ENCODE data around the gene POTEI. TPM values are rescaled to one million over a fixed set of nuclear protein-coding genes. Genes with fewer than 3 reads are reported as not detected.
A peak's percentile ranks its signal among the peaks of the same experiment; 100 is the strongest.
"Not testable (repeated sequence)": the region's sequence is repeated elsewhere in the genome, so short reads cannot be mapped to it uniquely, and the experiment has no call there.

POTEI gene
- total and polyA plus RNA-seq, 5 experiments from 2014 or later: not detected

DNA sequence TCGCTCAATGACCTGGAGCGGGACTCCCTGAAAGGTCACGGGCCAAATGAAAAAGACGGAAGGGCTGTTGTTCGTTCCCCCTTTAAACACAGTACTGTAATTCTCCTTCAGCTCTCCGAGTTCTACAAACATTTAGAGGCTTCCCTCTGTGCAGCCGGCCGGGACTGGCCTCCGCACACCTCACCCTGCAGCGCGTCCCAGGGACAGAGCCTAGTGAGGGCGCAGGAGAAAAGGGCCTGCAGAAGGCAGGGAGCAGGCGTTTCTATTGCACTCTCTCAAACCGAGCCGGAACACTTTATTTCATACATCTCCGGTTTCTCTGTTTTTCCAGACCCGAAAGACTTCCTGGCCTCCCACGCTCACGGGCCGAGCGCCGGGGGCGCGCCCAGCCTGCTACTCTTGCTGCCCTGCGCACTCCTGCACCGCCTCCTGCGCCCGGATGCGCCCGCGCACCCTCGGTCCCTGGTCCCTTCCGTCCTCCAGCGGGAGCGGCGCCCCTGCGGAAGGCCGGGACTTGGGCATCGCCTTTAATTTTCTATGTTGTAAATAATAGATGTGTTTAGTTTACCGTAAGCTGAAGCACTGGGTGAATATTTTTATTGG, 18.3 kb upstream of the POTEI start:
- H3K4me1 Mint-ChIP-seq, H3K27me3 Mint-ChIP-seq, POLR2A ChIA-PET, DNase-seq, ATAC-seq, H3K9me3 Mint-ChIP-seq, H3K36me3 Mint-ChIP-seq, H3K4me3 Mint-ChIP-seq, H3K27ac Mint-ChIP-seq: not testable (repeated sequence)

GRCh38 chr2:130522390-130522789, 13.3 kb upstream of the POTEI start:
- H3K36me3 Mint-ChIP-seq, POLR2A ChIA-PET, H3K27ac Mint-ChIP-seq, H3K27me3 Mint-ChIP-seq, H3K4me1 Mint-ChIP-seq, H3K9me3 Mint-ChIP-seq, H3K4me3 Mint-ChIP-seq, DNase-seq, ATAC-seq: not testable (repeated sequence)

- H3K4me1 Mint-ChIP-seq, H3K4me3 Mint-ChIP-seq, ATAC-seq, H3K36me3 Mint-ChIP-seq, H3K9me3 Mint-ChIP-seq, H3K27me3 Mint-ChIP-seq, POLR2A ChIA-PET, H3K27ac Mint-ChIP-seq, DNase-seq: not testable (repeated sequence)
Observed at GRCh38 chr2:130520992-130521391, 11.9 kb upstream of the POTEI start, which contains the start of gene CFC1B. TSS of gene CFC1B (plus strand) at chr2:130521222. CDS start at chr2:130521485, 263 bp downstream.

GRCh38 chr2:130518516-130519106, 9.5 kb upstream of the POTEI start:
- DNase-seq, H3K9me3 Mint-ChIP-seq, ATAC-seq, H3K27me3 Mint-ChIP-seq, POLR2A ChIA-PET, H3K4me3 Mint-ChIP-seq, H3K4me1 Mint-ChIP-seq, H3K36me3 Mint-ChIP-seq, H3K27ac Mint-ChIP-seq: not testable (repeated sequence)

- POLR2A ChIA-PET, H3K36me3 Mint-ChIP-seq, DNase-seq, H3K4me1 Mint-ChIP-seq, H3K27me3 Mint-ChIP-seq, ATAC-seq, H3K4me3 Mint-ChIP-seq, H3K27ac Mint-ChIP-seq, H3K9me3 Mint-ChIP-seq: not testable (repeated sequence)
Observed at GRCh38 chr2:130511747-130512451, 2.8 kb upstream of the POTEI start.

DNA sequence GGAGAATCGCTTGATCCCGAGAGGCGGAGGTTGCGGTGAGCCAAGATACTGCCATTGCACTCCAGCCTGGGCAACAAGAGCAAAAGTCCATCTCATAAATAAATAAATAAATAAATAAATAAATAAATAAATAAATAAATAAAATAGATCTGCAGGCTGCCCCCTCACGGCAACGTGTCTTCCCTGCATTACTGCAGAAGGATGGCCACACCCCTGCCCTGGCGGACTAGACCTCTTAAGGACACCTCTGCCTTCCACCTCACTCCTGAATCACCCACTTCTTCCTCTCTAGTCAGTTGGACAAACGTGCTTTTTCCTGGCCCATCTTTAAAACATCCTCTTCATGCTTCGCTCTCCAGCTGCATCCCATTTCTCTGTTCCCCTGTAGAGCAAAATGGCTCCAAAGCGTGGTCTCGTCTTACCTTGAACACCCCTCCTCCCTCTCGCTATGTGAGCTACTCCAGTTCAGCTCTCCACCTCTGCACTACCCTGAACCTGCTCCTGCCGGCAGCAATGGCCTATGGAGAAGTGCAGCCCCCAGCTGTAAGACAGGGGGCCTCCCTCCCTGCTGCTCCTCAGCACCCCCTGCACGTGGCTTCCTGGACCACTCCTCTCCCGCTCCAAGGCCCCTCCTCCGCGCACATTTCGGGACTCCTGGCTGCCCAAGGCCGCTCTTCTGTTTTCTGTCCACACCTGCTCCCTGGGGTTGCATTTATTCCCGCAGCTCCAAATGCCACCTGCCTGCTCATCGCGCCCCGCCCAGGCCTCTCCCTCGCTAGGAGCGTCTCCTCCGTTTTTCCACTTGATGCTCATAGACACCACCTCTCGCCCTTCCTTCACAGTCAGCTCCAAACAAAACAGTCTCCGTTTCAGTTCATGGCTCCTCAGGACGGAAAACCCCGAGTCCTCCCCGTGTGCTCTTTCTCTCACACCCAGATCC, 1.9 kb upstream of the POTEI start:
- POLR2A ChIA-PET, H3K4me3 Mint-ChIP-seq, ATAC-seq, H3K9me3 Mint-ChIP-seq, H3K4me1 Mint-ChIP-seq, H3K27me3 Mint-ChIP-seq, H3K36me3 Mint-ChIP-seq, DNase-seq, H3K27ac Mint-ChIP-seq: not testable (repeated sequence)

- H3K4me3 Mint-ChIP-seq, H3K27me3 Mint-ChIP-seq, ATAC-seq, H3K4me1 Mint-ChIP-seq, H3K36me3 Mint-ChIP-seq, DNase-seq, POLR2A ChIA-PET, H3K27ac Mint-ChIP-seq, H3K9me3 Mint-ChIP-seq: not testable (repeated sequence)
Observed at GRCh38 chr2:130491073-130491472, 18.1 kb downstream of the POTEI start.

- H3K9me3 Mint-ChIP-seq, H3K36me3 Mint-ChIP-seq, H3K27ac Mint-ChIP-seq, ATAC-seq, H3K27me3 Mint-ChIP-seq, H3K4me3 Mint-ChIP-seq, POLR2A ChIA-PET, H3K4me1 Mint-ChIP-seq: not testable (repeated sequence)
- DNase-seq: peak in 1 of 10 donors; percentile 42
Observed at GRCh38 chr2:130455413-130455812, 53.7 kb downstream of the POTEI start.

- POLR2A ChIA-PET, H3K36me3 Mint-ChIP-seq, H3K9me3 Mint-ChIP-seq, ATAC-seq, H3K4me1 Mint-ChIP-seq, H3K4me3 Mint-ChIP-seq, H3K27me3 Mint-ChIP-seq, DNase-seq, H3K27ac Mint-ChIP-seq: not testable (repeated sequence)
Observed at GRCh38 chr2:130454712-130455083, 54.4 kb downstream of the POTEI start.

GRCh38 chr2:130453955-130454711, 55.0 kb downstream of the POTEI start:
- ATAC-seq, POLR2A ChIA-PET, H3K27ac Mint-ChIP-seq, H3K36me3 Mint-ChIP-seq, H3K27me3 Mint-ChIP-seq, H3K4me3 Mint-ChIP-seq, DNase-seq, H3K9me3 Mint-ChIP-seq, H3K4me1 Mint-ChIP-seq: not testable (repeated sequence)

DNA sequence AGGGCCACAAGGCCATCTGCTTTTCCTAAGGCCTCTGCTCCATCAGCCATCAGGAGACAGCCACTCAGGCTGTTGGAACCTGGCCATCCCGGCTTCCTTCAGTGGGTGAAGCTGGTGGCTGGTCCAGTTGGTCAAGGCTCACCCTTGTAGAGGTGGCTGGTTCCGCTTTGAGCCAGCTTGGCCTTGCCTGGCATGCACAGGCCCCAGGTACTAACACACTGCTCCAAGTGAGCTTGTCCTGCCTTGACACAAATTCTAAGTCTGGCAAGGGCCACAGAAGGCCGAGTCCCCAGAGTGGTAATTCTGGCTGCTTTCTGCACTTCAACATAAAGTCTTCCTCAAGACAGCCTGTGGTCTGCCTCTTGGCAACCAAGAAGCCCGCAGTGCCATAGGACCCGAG, 56.2 kb downstream of the POTEI start:
- ATAC-seq, DNase-seq, H3K4me3 Mint-ChIP-seq: not testable (repeated sequence)

GRCh38 chr2:130451823-130452222, 57.3 kb downstream of the POTEI start:
- H3K9me3 Mint-ChIP-seq, POLR2A ChIA-PET, H3K4me3 Mint-ChIP-seq, H3K27ac Mint-ChIP-seq, H3K27me3 Mint-ChIP-seq, H3K36me3 Mint-ChIP-seq, DNase-seq, H3K4me1 Mint-ChIP-seq, ATAC-seq: not testable (repeated sequence)

More for the DNA sequence above, 56.2 kb downstream of the POTEI start:
- POLR2A ChIA-PET, H3K27ac Mint-ChIP-seq, H3K9me3 Mint-ChIP-seq, H3K4me1 Mint-ChIP-seq, H3K27me3 Mint-ChIP-seq, H3K36me3 Mint-ChIP-seq: not testable (repeated sequence)

All from naive thymus-derived CD8-positive, alpha-beta T cell (primary cell).